Uterus (tissue), 4 donors: ENCODE measurements around the gene TULP1. TPM values are rescaled to one million over a fixed set of nuclear protein-coding genes. Genes with fewer than 3 reads are reported as not detected.

Source experiments
- DNase-seq, 2 donors: peaks; one replicate each; pipeline ENCODE4 v3.0.0-alpha.2; 2019 to 2020
- H3K27ac ChIP-seq, 2 donors: fragments of 200-600 bp; sonication (generic); 1 replicate in 1 of 2; 2 replicates in 1 of 2; pipeline ENCODE4 v1.5.1; 2016 to 2018
- H3K27me3 ChIP-seq, 2 donors: fragments of 200-600 bp; sonication (generic); one replicate each; pipeline ENCODE4 v1.5.1; 2018 to 2019; ENCODE audit warnings: control low read depth in 1 of 2
- H3K36me3 ChIP-seq, 2 donors: fragments of 200-600 bp; sonication (generic); one replicate each; pipeline ENCODE4 v1.5.1; 2019; ENCODE audit warnings: control low read depth in 1 of 2
- H3K4me1 ChIP-seq, 2 donors: fragments of 200-600 bp; sonication (generic); one replicate each; pipeline ENCODE4 v1.5.1; 2018 to 2019; ENCODE audit warnings: control low read depth in 1 of 2
- H3K4me3 ChIP-seq, 2 donors: fragments of 200-600 bp; sonication (generic); 1 replicate in 1 of 2; 2 replicates in 1 of 2; pipeline ENCODE4 v1.5.1; 2018 to 2019; ENCODE audit warnings: mild to moderate bottlenecking in 1 of 2
- H3K9me3 ChIP-seq, 2 donors: fragments of 200-600 bp; sonication (generic); one replicate each; pipeline ENCODE4 v1.5.1; 2019; ENCODE audit warnings: control low read depth in 1 of 2
- CTCF ChIP-seq, 4 experiments: fragments of 200-600 bp in 2 of 4; fragments of 450-650 bp in 2 of 4; sonication (generic) in 2 of 4; IDR thresholded peaks; one replicate each; pipeline ENCODE4 v1.5.1; 2016 to 2019; ENCODE audit warnings: antibody characterized with exemption in 4 of 4, mild to moderate bottlenecking in 2 of 4, moderate library complexity in 1 of 4
- POLR2A ChIP-seq, 2 donors: fragments of 450-650 bp; IDR thresholded peaks; one replicate each; pipeline ENCODE4 v1.6.1; 2016; ENCODE audit warnings: antibody characterized with exemption in 2 of 2, mild to moderate bottlenecking in 1 of 2, moderate library complexity in 1 of 2
- intact Hi-C: fragments of 100-400 bp; cut with DNase I; formaldehyde crosslinking; loops from one replicate; pipeline ENCODE4 v1.15.1; 2023; ENCODE audit warnings: low total_unique reads
- total RNA-seq, 4 donors: library from RNA; depleted of rRNA in 3 of 4; stranded (reverse); fragments of >200 nt in 3 of 4; gene quantifications; one replicate each; pipeline versions ENCODE4 v1.1.0 to v1.2.4, GENCODE V29; 2014 to 2023
- donor health status: DM: yes; HTN: yes; CAD: no.

The TULP1 gene
- total RNA-seq, 4 donors from 2014 or later = 1.6 to 3.2 (median 2.1) TPM; not detected in 1

- peak in 1 of 2 donors; percentile 34 for DNase-seq
- TF ChIP-seq CTCF (IDR thresholded peaks at IDR 0.05) = no peak
- no peak for TF ChIP-seq POLR2A (IDR thresholded peaks at IDR 0.05)
- no peaks in the 10 kb centered on the region for H3K27me3 ChIP-seq
- no peaks in the 10 kb centered on the region for H3K36me3 ChIP-seq
- peak overlapping the region; percentile 34 to 36 for H3K4me3 ChIP-seq
- no peaks in the 10 kb centered on the region for H3K9me3 ChIP-seq
- H3K27ac ChIP-seq = peak overlapping the region; percentile 98 to 100
- intact Hi-C loops = no loop called here
- H3K4me1 ChIP-seq = peaks cover 10 to 46% of the 10 kb centered on the region in 2 donors
Observed at GRCh38 chr6:35491558-35492257, 21.0 kb downstream of the TULP1 start.

- Histone ChIP-seq H3K27me3 (no peaks in the 10 kb centered on the region), H3K27ac (peak overlapping the region; percentile 98 to 100), H3K4me1 (peaks cover 11 to 50% of the 10 kb centered on the region in 2 donors), H3K4me3 (peak overlapping the region; percentile 34 to 36), H3K36me3 (no peaks in the 10 kb centered on the region), H3K9me3 (no peaks in the 10 kb centered on the region)
- DNase-seq = peak in 1 of 2 donors; percentile 27
- TF ChIP-seq CTCF (IDR thresholded peaks at IDR 0.05) = no peak
- TF ChIP-seq POLR2A (IDR thresholded peaks at IDR 0.05) = no peak
- intact Hi-C loops = no loop called here
Observed at GRCh38 chr6:35490821-35491557, 21.7 kb downstream of the TULP1 start.

GRCh38 chr6:35489995-35490791 is 22.5 kb downstream of the TULP1 start:
- peak; percentile 47 to 51 for TF ChIP-seq POLR2A (IDR thresholded peaks at IDR 0.05)
- TF ChIP-seq CTCF (IDR thresholded peaks at IDR 0.05) = no peak
- Histone ChIP-seq H3K36me3 (no peaks in the 10 kb centered on the region), H3K9me3 (no peaks in the 10 kb centered on the region), H3K27me3 (no peaks in the 10 kb centered on the region), H3K4me3 (peak overlapping the region; percentile 34 to 36), H3K4me1 (peaks cover 11 to 56% of the 10 kb centered on the region in 2 donors), H3K27ac (peak overlapping the region; percentile 98 to 100)
- intact Hi-C loops = no loop called here
- peak; percentile 96 for DNase-seq

- no peak for TF ChIP-seq CTCF (IDR thresholded peaks at IDR 0.05)
- TF ChIP-seq POLR2A (IDR thresholded peaks at IDR 0.05) = no peak
- intact Hi-C loops = no loop called here
- H3K4me1 ChIP-seq = peaks cover 11 to 55% of the 10 kb centered on the region in 2 donors
- no peaks in the 10 kb centered on the region for H3K27me3 ChIP-seq
- H3K36me3 ChIP-seq = no peaks in the 10 kb centered on the region
- H3K27ac ChIP-seq = peak overlapping the region; percentile 98 to 100
- no peaks in the 10 kb centered on the region for H3K9me3 ChIP-seq
- DNase-seq = no peak
- no peak overlapping the region for H3K4me3 ChIP-seq
Observed at GRCh38 chr6:35489066-35489465, 23.6 kb downstream of the TULP1 start.
